Bronchial epithelial cell (primary cell): ENCODE measurements around the gene FEN1. TPM values are rescaled to one million over a fixed set of nuclear protein-coding genes. Genes with fewer than 3 reads are reported as not detected.

Experiments used
- DNase-seq: peaks from one replicate; pipeline ENCODE4 v3.0.0-alpha.2; 2010; ENCODE audit warnings: low read depth
- FAIRE-seq: peaks from 2 replicates; lab custom pipeline; 2011; peaks lifted over from hg19 to GRCh38; lab: Jason Lieb, UNC
- H3K27me3 ChIP-seq: 2 replicates; pipeline ENCODE4 v1.5.1; 2011; ENCODE audit warnings: low read length; ENCODE audit not compliant: control insufficient read depth, insufficient read depth
- H3K36me3 ChIP-seq: 2 replicates; pipeline ENCODE4 v1.5.1; 2011; ENCODE audit warnings: low read length; ENCODE audit not compliant: control insufficient read depth, insufficient read depth
- H3K4me3 ChIP-seq: 2 replicates; pipeline ENCODE4 v1.5.1; 2011; ENCODE audit warnings: mild to moderate bottlenecking, low read depth, low read length, control low read depth
- CTCF ChIP-seq: IDR thresholded peaks from 2 replicates; pipeline ENCODE4 v1.5.1; 2011; ENCODE audit warnings: mild to moderate bottlenecking, moderate library complexity, low read length, control low read depth, inconsistent platforms; ENCODE audit not compliant: insufficient read depth, severe bottlenecking
- total RNA-seq: library from RNA; depleted of rRNA; stranded (reverse); fragments of >200 nt; gene quantifications from 2 replicates; pipeline ENCODE4 v1.2.1, GENCODE V29; 2014

The FEN1 gene
- total RNA-seq, 1 donor from 2014 or later: 9.7 TPM

- no peaks in the 10 kb centered on the region for H3K27me3 ChIP-seq
- H3K4me3 ChIP-seq: no peak overlapping the region
- peaks cover 2% of the 10 kb centered on the region for H3K36me3 ChIP-seq
- DNase-seq (peak; percentile 75), FAIRE-seq (no peak)
- TF ChIP-seq CTCF: peak; percentile 63
Measured at GRCh38 chr11:61797263-61797944, 4.7 kb downstream of the FEN1 start.

- no peak for TF ChIP-seq CTCF
- H3K36me3 ChIP-seq: peaks cover 14% of the 10 kb centered on the region
- DNase-seq (no peak), FAIRE-seq (no peak)
- no peaks in the 10 kb centered on the region for H3K27me3 ChIP-seq
- no peak overlapping the region for H3K4me3 ChIP-seq
Measured at GRCh38 chr11:61799665-61800284, 7.1 kb downstream of the FEN1 start.

- FAIRE-seq (no peak), DNase-seq (no peak)
- Histone ChIP-seq H3K27me3 (no peaks in the 10 kb centered on the region), H3K4me3 (no peak overlapping the region), H3K36me3 (peaks cover 17% of the 10 kb centered on the region)
- no peak for TF ChIP-seq CTCF
Measured at GRCh38 chr11:61800331-61801281, 7.9 kb downstream of the FEN1 start.

- Histone ChIP-seq H3K4me3 (no peak overlapping the region), H3K27me3 (no peaks in the 10 kb centered on the region), H3K36me3 (peaks cover 20% of the 10 kb centered on the region)
- no peak for TF ChIP-seq CTCF
- DNase-seq (no peak), FAIRE-seq (no peak)
Measured at GRCh38 chr11:61802605-61803004, 9.9 kb downstream of the FEN1 start.

- peaks cover 20% of the 10 kb centered on the region for H3K36me3 ChIP-seq
- TF ChIP-seq CTCF: no peak
- no peak for FAIRE-seq
- DNase-seq: no peak
- no peaks in the 10 kb centered on the region for H3K27me3 ChIP-seq
- no peak overlapping the region for H3K4me3 ChIP-seq
Measured at GRCh38 chr11:61803889-61804647, 11.4 kb downstream of the FEN1 start.
